RKO (cell line): ENCODE data around the gene PKNOX2.

Source experiments
- DNase-seq: peaks from one replicate; pipeline ENCODE4 v3.0.0-alpha.2; 2016; ENCODE audit warnings: low spot score

Gene PKNOX2

DNA sequence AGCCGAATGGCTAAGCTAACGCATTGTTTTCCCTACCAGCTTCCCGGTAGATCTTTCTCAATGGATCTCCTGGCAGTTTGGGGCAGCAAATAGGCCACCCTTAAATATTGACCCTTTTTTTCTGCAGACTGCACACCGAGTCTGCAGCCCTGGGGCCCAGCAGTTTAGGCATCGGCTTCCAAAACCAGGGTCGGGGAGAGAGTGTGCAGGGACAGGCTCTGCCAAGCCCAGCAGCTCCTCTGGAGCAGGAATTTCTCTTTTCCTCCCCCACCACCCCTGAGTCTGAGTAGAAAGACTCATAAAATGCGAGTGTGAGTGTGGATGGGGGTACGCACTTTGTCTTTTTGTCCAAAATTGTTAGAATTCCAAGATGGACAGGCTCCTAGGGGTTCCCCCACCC lies 218.3 kb downstream of the PKNOX2 start:
- DNase-seq = no peak

DNA sequence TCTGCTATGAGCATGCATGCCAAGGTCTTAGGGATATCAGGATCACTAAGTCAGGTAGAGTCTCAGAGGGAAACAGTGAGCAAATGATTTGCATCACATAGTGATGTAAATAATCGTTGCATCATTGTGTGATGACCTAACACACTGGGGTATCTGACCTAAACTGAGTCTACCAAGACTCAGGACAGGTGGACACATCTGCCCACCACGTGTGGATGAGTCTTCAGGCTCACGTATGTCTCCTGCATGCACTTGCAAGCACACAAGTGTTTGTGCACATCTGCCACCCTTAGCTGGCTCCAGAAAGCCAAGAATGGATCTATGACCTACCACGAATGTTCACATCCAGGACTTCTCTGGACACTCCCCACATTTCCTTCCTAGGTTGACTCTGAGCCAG lies 220.3 kb downstream of the PKNOX2 start:
- no peak for DNase-seq

DNA sequence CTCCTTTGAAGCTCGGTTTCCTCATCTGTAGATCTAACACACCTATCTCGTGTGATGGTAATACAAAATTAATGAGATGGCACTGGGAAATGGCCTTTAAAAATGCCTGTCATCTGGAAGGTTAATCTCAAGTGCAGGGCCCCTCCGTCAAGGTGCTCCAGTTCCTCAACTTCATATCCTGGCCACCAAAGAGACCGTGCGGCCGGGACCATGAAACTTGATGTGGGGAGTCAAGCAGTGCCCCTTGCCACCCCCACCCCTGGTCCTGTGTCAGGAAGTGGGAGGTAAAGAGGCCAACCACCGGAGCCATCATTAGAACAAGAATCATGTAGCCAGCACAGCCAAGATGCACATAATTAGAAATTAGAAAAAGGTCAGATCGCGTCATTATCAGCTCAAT lies 223.3 kb downstream of the PKNOX2 start:
- no peak for DNase-seq

DNA sequence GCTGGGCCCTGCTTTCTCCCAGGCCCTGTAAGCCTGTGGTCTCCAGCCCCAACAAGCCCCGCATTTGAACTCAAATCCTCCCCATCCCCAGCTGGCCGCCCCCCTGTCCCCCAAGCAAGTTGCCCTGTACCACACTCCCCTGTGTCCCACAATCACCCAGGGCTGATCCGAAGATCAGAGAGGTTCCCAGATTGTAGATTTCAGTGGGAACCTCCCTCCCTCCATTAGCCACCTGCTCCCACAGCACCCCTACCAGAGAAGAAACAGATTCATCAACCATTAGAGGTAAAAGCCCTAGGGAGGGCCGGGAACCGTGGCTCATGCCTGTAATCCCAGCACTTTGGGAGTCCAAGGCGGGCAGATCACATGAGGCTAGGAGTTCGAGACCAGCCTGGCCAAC lies 224.1 kb downstream of the PKNOX2 start:
- no peak for DNase-seq

DNA sequence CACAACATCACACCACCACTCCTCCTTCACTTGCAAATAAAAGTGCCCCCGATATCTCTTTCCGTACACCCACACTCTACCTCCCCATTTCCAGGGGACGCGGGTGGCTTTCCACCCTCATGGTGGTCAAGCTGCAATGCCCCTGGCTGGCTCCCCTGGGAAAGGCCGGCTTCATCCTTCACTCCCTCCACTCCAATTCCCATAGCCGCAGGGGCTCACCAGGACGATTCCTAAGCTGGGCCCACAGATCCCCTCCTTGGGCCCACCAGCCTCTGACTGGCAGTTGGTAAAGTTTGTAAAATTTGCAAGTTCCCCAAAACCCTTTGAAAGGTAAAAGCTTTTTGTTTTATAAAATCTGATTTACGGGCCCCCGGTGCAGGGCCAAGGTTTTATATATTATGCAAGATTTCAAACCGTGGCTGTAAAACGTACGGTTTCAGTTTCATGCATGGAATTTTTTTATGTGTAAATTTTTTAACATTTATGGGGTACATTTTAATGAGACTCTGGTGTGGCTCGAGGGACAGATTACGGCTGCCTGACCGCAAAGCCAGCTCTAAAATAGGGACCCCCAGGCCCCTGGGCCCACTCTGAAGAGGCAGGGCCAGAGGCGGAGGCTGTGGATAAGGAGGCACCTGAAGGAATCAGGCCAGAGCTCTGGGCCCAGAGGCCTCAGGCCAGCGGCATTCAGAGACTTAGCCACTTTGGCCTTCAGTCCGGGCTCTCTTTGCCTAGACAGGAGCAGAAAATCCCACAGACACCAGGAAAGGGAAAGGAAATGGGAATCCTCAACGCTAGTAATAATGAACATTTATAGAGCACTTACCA lies 225.0 kb downstream of the PKNOX2 start:
- no peak for DNase-seq

DNA sequence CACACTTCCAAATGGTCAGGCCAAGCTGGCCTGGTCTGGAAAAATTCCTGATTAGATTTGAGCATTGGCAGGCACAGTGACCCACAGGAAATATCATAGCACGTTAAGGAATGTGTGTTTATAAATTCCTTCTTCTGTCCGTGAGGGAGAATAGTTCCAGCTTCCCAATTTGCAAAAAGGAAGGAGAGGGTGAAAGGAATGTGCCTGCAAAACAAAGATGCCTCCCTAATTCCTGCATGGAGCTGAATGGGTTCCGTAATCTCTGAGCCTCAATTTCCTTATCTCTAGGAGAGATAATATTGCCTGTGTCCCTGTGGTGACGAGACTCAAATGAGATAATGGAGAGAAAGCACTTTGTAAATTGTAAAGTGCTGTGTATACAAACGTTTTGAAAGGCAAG lies 226.4 kb downstream of the PKNOX2 start:
- DNase-seq = no peak

DNA sequence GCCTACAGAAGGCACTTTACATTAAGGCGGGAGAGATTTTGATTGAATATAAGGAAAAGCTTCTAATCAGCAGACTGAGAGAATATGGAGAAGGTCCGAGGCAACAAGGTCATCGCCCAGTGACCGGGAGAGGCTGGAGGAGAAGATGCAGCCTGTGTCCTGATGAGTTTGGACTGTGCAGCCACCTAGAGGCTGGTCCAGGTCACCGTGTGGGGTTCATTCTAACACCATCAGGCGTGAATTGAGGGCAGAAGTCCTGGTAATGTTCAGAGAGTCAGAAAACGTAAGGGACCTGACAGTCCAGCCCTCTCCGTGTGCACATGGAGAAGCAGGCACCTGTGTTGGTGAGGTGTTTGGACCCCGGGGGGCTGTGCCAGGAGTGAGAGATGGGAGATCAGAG lies 228.8 kb downstream of the PKNOX2 start:
- DNase-seq = no peak

DNA sequence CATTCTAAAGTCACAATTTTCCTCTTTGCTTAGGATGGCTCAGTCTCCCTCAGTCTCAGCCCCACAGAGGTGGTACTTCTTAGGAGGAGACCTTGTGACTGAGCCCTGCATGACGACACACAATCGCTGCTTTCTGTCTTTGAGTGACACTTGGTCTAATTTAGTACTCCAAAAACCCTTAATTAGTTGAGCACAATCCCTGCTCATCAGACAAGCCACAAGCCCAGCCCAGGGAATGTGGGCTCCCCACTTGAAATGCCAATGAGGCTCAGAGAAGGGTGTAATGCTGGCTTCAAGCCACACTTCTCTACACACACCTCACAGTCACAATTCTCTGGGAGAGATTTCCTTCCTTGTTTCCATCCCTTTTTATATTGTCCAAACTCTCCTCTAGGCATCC lies 229.7 kb downstream of the PKNOX2 start:
- no peak for DNase-seq

DNA sequence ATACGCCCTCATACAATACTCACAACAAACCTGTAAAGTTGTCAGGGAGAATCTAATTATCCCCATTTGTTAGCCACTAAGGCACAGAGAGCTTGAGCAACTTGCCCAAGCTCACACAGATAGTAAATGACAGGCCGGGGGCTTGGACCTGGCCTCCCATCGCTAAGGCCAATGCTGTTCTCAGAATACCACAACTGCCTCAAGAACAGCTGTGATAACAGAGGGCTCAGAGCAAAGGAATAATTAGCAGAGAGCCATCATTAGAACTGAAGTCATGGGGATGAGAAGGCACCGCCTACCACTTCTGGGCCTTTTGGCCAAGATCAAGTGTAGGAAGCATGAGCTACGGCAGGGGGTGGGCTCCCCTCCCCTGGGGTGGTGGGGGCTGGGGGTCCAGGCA lies 232.9 kb downstream of the PKNOX2 start:
- DNase-seq = no peak

DNA sequence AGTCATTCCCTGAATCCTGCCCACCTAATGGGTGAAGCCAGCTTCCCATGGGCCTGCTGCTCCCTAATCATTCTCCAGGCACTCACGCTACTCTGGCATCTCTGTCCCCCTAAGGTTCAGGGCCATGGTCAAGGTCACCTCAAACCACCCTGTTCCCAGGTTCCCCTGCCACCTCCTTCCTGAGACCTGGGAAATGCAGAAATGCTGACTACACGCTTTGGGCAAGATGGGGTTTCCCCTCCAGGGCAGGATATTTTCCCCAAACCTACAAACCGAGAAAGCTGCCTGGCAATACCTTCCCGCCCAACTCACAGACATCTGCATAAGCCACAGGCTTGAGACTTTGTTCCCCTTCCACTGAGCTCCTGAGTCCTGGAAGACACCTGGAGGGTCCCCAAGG lies 233.9 kb downstream of the PKNOX2 start:
- no peak for DNase-seq

DNA sequence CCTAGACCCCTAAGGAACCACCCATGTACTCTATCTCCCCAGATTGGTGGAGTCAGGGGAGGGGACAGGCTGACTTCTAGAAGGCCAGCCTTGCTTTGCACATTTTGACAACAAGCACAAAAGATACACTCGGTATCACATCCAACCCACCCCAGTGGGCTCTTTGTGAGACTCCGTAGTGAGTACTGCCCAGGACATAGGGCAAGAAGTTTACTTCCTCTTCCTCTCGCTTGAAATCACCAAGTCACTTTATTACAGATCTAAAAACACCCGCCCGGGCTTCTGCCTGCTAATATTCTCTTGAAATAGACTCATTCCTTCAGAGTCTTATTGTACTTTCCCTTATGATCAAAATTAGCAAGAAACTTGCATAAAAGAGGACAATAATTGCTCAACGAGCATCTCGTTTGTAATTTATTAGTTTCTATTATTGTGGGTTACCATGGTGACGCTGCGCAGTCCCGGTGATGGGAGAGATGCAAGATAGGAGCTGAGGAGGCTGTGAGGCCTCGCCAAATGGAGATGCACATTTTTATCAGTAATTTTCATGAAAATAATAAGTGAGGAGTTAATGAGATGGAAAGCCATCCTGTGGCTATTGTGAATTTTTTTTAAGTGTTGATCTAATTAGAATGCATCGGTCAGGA lies 234.6 kb downstream of the PKNOX2 start:
- DNase-seq = no peak

DNA sequence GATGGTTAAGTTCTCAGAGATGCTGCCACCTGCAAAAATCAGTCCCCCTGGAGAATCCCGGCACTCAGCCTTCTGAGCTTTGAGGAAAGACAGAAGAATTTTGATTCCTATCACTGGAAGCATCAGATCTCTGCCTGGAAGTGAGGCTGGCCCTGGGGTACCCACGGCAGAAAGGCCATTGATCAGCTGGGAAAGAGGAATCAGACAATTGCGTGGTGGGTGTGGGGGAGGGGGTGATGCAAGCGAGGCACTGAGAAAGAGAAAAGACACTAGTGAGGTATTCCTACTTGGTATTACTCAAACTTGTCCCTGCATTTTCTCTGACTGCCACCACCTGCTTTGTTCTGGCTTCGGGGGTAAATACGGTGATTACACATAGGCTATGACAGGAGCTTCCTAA lies 235.4 kb downstream of the PKNOX2 start:
- no peak for DNase-seq

DNA sequence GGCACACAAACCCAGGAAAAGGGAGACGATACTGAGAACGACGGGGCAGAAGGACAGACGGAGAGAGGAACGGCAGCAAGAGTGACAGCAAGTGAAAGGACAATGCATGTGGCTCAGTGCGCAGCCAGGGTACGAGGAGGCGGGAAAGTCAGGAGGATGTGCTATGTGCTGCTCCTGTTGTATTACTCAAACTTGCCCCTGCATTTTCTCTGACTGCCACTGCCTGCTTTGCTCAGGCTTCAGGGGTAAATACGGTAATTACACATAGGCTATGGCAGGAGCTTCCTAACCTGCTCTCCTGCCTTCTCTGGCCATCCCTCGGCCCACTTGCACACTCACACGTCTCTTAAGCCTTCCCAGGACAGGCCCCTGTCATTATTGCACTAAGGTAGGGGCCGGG lies 236.7 kb downstream of the PKNOX2 start:
- no peak for DNase-seq

DNA sequence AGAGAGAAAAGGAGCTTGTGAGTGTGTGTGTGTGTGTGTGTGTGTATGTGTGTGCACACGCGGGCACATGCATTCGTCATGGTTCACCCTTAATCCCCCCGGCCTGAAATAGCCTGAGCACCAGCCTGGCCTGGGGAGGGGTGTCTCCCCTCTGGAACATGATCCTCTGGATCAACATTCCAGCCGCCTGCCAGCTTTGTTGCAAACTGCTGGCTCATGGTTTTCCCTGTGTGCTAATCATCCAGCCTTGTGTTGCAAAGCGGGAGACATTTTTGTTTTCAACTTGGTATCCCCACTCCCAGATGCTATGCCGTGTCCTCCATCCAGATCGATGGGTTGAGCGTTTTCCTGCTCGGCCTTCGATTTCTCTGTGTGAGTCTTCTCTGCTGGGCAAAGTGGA lies 237.2 kb downstream of the PKNOX2 start:
- no peak for DNase-seq

DNA sequence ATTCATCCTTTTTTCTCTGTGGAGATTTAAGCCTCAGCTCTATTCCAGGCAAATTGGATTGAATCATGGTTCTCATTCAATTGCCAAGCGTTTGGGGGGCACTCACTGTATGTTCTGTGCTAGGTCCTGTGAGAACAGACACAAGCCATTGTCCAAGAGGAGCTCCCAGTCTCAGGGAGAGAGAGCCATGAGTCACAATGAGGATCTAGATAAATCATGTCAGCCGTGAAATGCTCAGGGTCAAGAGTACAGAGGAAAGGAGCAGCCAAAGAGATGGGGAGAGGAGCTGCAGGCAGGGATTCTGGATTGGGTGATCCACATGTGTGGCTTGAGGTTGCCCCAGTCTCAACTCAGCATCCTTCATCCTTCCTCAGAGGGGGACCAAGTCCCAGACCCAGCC lies 237.9 kb downstream of the PKNOX2 start:
- DNase-seq = no peak

DNA sequence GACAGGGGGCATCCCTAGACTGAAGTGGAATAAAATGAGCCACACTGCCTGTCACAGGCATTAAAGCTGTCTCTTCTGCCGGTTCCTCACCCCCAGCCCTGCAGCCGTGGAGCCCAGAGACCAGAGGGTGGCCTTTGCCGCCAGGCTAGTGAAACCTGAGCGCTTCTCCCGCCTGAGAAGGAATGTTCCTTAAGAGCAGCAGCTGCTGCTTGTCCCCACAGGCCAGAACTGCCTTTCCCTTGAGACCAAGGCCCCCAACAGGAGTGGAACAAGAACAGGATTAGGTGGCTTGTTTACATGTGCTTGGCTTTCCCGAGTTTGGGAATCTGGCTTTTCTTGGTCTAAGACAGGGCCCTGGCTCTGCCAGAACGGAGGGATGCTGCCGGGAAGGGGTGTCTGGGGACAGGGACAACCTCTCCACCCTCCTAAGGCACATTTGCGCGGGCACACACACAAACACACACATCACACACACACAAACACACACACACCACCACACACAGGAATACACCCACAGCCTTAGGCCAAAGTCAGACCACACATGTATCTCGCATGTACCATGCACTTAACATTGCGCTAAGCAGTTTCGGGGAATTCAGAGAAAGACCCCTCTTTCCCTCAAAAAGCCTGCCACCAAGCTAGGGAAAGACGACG lies 239.7 kb downstream of the PKNOX2 start:
- DNase-seq = no peak

DNA sequence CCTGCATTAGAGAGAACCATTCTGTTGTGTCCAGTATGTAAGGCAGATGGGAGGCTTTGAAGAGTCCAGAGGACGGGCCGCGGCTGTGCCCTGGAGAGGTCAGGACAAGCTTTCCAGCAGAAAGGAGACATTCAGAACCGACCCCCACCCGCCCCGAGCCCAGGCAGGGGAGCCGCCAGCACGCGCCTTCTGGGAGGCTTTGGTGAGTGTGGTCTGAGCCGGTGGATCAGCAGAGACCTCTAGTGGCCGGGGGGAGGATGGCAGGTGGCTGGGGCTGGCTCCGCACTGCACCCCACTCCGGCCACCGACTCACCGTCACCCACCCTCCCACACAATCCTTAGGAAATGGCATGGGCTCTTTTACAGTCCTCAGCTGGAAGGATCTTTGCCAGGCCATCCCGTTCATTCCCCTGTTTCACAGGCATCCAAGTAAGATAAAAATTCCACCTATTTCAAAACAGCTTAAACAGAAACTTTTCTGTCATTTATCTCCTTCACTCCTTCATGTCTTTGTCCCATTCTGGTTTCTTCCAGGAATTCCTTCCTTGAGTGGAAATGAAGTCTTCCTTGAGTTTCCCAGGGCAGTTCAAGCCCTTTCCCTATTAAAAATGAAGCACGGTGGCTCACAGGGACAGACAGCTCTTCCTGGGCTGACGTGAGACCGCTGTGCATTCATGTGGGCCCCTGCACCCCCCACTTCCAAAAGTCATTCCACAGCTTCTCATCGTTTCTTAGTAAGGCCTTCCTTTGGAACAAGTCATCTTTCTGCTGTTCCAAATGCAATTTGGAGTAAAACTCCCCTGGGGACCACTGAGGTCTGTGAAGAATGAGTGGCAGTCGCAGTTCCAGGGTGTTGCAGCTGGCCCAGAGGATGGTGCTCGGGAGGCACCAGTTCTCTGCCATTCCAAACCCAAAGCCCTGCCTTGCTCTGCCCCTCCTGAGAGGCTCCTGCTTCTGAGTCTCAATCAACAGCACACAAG lies 240.6 kb downstream of the PKNOX2 start:
- peak; percentile 43 for DNase-seq

DNA sequence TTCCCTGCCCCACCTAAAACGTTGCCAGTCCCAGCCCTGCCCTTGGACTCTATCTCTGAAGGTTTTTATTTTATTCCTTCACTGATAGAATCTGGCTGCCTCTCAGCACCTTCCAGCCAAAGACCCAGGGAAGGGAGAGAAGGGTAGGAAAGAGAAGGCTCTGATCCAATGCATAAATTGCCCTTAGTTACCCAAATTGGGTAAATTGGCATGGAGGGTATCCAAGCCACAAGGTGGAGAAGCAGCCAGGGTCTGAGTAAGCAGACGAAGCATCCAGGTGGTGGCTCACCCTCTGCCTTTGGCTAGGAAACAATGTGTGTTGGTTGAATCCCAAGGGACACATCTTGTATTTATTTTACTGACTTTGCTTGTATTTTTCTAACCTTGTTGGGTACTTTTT lies 242.5 kb downstream of the PKNOX2 start:
- no peak for DNase-seq

DNA sequence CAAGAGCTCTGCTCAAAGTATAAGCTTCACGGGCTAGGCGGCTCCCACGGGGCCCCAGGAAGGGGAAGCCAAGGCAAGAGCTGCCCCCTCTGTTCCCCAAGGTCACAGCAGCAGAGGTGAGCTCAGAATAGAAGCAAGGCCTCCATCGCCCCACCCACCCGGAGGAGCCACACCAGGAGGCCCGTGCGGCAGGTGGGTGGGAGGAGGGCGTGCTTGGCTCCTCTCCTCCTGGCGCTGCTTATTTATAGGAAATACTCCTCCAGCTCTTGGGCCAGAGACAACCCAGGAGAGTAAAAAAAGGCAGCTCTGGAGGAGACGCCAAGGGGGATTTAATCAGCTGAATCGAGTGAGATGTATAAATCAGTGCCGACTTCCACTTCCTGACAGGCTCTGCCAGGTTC lies 243.8 kb downstream of the PKNOX2 start:
- no peak for DNase-seq

DNA sequence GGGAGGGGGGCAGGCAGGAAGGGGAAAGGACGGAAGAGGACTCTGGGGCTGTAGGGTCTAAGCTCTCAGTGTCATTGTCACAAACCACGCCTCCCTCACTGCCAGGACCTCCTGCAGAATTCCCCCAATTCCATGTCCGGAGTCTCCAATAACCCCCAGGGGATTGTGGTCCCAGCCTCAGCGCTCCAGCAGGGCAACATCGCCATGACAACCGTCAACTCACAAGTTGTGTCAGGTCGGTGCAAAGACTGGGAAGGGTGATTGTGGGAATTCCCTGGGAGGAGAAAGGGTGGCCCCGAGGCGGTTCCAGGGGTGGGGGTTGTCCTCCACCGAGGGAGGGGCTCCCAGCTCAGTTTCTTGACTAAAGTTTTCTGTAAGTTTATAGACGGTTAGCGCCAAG lies 245.5 kb downstream of the PKNOX2 start:
- DNase-seq = no peak

DNA sequence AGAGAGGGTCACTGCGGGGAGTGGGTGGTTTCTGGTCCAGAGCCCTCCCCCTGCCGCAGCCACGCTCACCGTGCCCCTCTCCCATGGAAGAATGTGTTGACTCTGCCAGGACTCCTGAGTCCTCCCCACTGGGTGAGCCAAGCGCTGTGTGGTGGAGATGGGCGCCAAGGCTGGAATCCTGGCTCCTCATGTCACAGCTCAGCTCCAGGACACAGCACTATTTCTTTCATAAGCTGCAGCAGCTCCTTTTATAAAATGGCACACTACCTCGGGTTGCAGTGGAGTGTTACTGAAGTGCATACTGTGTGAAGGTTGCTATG lies 247.6 kb downstream of the PKNOX2 start:
- no peak for DNase-seq

DNA sequence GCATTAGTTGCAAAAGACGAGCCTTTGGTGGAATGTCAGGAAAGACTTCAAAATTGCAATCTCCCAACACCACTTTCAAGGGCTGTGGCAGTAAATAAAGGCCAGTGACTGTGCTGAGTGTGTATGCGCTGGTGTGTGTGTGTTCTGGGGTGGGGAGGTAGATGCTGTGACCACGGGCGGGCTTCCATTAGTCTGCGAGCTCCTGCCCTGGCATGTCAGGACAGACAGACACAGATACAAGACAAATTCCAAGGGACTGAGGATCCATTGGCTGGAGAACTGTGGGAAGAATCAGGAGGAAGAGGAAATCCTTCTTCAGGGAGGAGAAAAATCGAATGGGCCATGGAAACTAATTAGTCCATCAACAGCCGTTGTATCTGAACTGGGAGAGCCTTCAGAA lies 248.0 kb downstream of the PKNOX2 start:
- no peak for DNase-seq
